22Rv1 (cell line): ENCODE results near the gene RAG1.

Source experiments
- H3K27ac ChIP-seq: fragments of 450-650 bp; 2 replicates; pipeline ENCODE4 v1.5.1; 2017
- ZFX ChIP-seq: fragments of 450-650 bp; IDR thresholded peaks from 2 replicates; pipeline ENCODE4 v1.6.1; 2017; ENCODE audit warnings: antibody characterized with exemption, borderline replicate concordance
- TF ChIP-seq, protein P1 (sequence below): fragments of 450-650 bp; IDR thresholded peaks from 2 replicates; pipeline ENCODE4 v1.5.1; 2017; ENCODE audit warnings: mild to moderate bottlenecking

RAG1 gene

DNA sequence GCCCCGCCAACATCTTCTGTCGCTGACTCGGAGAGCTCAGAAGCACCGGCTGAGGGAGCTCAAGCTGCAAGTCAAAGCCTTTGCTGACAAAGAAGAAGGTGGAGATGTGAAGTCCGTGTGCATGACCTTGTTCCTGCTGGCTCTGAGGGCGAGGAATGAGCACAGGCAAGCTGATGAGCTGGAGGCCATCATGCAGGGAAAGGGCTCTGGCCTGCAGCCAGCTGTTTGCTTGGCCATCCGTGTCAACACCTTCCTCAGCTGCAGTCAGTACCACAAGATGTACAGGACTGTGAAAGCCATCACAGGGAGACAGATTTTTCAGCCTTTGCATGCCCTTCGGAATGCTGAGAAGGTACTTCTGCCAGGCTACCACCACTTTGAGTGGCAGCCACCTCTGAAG, 6.7 kb downstream of the RAG1 start:
- no peak for TF ChIP-seq ZFX
- TF ChIP-seq, protein P1, sequence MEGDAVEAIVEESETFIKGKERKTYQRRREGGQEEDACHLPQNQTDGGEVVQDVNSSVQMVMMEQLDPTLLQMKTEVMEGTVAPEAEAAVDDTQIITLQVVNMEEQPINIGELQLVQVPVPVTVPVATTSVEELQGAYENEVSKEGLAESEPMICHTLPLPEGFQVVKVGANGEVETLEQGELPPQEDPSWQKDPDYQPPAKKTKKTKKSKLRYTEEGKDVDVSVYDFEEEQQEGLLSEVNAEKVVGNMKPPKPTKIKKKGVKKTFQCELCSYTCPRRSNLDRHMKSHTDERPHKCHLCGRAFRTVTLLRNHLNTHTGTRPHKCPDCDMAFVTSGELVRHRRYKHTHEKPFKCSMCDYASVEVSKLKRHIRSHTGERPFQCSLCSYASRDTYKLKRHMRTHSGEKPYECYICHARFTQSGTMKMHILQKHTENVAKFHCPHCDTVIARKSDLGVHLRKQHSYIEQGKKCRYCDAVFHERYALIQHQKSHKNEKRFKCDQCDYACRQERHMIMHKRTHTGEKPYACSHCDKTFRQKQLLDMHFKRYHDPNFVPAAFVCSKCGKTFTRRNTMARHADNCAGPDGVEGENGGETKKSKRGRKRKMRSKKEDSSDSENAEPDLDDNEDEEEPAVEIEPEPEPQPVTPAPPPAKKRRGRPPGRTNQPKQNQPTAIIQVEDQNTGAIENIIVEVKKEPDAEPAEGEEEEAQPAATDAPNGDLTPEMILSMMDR, result no peak
- no peak overlapping the region for H3K27ac ChIP-seq

DNA sequence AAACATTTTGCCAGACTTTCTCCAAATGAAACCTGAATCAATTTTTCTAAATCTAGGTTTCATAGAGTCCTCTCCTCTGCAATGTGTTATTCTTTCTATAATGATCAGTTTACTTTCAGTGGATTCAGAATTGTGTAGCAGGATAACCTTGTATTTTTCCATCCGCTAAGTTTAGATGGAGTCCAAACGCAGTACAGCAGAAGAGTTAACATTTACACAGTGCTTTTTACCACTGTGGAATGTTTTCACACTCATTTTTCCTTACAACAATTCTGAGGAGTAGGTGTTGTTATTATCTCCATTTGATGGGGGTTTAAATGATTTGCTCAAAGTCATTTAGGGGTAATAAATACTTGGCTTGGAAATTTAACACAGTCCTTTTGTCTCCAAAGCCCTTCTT, 9.6 kb downstream of the RAG1 start:
- TF ChIP-seq ZFX, result no peak
- TF ChIP-seq, protein P1, result no peak
- no peak overlapping the region for H3K27ac ChIP-seq

DNA sequence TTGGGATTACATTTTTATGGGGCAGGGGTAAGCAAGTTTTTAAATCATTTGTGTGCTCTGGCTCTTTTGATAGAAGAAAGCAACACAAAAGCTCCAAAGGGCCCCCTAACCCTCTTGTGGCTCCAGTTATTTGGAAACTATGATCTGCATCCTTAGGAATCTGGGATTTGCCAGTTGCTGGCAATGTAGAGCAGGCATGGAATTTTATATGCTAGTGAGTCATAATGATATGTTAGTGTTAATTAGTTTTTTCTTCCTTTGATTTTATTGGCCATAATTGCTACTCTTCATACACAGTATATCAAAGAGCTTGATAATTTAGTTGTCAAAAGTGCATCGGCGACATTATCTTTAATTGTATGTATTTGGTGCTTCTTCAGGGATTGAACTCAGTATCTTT, 10.1 kb downstream of the RAG1 start:
- TF ChIP-seq, protein P1, result no peak
- TF ChIP-seq ZFX, result no peak
- H3K27ac ChIP-seq, result no peak overlapping the region

DNA sequence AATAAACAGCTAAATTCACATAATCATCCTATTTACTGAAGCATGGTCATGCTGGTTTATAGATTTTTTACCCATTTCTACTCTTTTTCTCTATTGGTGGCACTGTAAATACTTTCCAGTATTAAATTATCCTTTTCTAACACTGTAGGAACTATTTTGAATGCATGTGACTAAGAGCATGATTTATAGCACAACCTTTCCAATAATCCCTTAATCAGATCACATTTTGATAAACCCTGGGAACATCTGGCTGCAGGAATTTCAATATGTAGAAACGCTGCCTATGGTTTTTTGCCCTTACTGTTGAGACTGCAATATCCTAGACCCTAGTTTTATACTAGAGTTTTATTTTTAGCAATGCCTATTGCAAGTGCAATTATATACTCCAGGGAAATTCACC, 10.7 kb downstream of the RAG1 start:
- no peak for TF ChIP-seq ZFX
- TF ChIP-seq, protein P1, result no peak
- H3K27ac ChIP-seq, result no peak overlapping the region

DNA sequence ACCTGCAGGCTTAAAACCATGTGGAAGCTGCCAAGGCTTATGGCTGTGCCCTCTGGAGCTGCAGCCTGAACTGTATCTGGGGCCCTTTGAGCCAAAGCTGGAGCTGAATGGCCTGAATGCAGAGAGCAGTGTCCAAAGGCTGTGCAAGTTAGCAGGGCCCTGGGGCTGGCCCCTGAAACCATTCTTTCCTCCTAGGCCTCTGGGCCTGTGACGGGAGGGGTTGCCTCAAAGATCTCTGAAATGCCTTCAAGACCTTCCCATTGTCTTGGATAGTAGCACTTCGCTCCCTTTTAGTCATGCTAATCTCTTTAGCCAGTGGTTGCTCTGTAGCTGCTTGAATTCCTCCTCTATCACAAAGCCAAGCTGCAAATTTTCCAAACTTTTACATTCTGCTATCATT, 13.7 kb downstream of the RAG1 start:
- TF ChIP-seq, protein P1, result no peak
- TF ChIP-seq ZFX, result no peak
- no peak overlapping the region for H3K27ac ChIP-seq

DNA sequence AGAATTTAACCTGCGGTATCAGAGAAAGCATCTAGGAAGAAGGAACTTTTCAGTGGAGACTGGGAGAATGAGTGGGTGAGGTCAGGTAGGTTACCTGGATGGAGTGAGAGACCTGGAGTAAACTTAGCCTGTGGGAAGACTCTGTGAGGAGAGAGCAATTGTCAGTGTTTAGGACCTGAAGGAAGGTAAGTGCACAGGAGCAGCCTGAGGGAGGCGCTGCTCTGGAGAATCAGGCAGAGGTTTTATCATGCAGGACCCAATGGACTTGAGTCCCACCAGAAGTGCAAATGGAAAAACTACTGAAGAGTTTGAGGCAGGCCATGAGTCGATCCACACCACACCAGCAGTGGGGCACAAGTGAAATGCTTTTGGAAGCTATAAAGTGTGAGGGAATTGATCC, 15.9 kb downstream of the RAG1 start:
- TF ChIP-seq ZFX, result no peak
- TF ChIP-seq, protein P1, result no peak
- H3K27ac ChIP-seq, result no peak overlapping the region

DNA sequence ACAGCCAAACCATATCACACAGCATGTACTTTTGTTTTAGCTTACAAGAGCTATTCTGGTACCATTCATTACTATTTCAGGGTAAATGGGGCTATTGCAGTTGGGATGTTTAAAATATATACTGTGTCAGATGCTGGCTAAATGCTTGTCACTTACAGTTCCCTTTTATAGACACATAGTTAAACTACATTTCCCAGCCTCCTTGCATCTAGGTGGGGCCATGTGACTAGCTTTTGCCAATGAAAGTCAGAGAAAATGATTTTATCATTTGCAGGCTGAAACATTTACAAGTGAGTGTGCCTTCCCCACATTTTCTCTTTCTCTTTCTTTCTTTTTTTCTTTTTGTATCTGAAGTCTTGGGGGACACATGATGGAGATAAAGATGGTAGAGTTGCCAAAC, 18.7 kb downstream of the RAG1 start:
- TF ChIP-seq, protein P1, result no peak
- TF ChIP-seq ZFX, result no peak
- no peak overlapping the region for H3K27ac ChIP-seq

DNA sequence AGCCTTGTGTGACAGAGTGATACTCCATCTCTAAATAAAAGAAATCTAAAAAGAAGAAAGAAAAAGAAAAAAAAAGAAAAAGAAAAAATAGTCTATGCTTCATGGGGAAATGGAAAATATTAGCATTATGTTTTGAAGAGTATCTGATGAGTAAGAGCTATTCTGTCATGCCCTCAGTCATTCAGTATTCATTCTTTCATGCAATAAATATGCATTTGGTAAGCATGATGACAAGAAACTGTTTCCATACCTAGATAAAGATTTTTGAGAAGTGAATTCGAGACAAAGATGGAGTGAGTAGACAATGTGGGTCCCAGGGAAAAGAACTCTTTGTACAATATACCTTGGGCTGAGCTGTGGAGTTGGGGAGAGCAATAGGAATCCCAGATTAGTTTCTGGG, 20.3 kb downstream of the RAG1 start:
- H3K27ac ChIP-seq, result no peak overlapping the region
- TF ChIP-seq ZFX, result no peak
- TF ChIP-seq, protein P1, result no peak
